ENCODE measurements around the gene SGCD.

DNA sequence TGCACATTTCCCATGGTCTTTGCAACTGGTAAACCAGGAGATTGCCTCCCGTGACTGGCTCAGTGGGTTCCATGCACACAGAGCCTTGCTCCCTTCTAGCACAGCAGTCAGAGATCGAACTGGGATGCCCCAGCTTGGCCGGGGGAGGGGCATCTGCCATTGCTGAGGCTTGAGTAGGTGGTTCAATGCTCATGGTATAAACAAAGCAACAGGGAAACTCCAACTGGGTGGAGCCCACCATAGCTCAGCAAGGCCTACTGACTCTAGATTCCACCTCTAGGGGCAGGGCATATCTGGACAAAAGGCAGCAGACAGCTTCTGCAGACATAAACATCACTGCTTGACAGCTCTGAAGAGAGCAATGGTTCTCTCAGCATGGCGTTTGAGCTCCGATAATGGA is 456.1 kb downstream of the SGCD start:
- TF ChIP-seq POLR2AphosphoS5 (IDR thresholded peaks at IDR 0.05; ENCODE audit: low read depth, low read length) (no peak), POLR2A (IDR thresholded peaks at IDR 0.05; ENCODE audit: low read depth, low read length) (no peak), TAF1 (IDR thresholded peaks at IDR 0.05; ENCODE audit: low read depth, low read length) (no peak)

Measured in GM12891 (cell line).